DOHH2 (cell line): ENCODE data around the gene CMTR2.

Experiments
- EZH2phosphoT487 ChIP-seq: fragments of 200-600 bp; sonication (generic); IDR thresholded peaks from 2 replicates; pipeline ENCODE4 v1.6.1; 2017; ENCODE audit warnings: borderline replicate concordance, mild to moderate bottlenecking, antibody characterized with exemption, low read length, moderate library complexity, mixed read lengths
- TF ChIP-seq, protein P1 (sequence below): fragments of 200-600 bp; sonication (generic); IDR thresholded peaks from one replicate; pipeline ENCODE4 v1.5.1; 2014; ENCODE audit warnings: antibody characterized with exemption, mild to moderate bottlenecking, low read depth, low read length; ENCODE audit not compliant: poor library complexity, severe bottlenecking

- TF ChIP-seq, protein P1, sequence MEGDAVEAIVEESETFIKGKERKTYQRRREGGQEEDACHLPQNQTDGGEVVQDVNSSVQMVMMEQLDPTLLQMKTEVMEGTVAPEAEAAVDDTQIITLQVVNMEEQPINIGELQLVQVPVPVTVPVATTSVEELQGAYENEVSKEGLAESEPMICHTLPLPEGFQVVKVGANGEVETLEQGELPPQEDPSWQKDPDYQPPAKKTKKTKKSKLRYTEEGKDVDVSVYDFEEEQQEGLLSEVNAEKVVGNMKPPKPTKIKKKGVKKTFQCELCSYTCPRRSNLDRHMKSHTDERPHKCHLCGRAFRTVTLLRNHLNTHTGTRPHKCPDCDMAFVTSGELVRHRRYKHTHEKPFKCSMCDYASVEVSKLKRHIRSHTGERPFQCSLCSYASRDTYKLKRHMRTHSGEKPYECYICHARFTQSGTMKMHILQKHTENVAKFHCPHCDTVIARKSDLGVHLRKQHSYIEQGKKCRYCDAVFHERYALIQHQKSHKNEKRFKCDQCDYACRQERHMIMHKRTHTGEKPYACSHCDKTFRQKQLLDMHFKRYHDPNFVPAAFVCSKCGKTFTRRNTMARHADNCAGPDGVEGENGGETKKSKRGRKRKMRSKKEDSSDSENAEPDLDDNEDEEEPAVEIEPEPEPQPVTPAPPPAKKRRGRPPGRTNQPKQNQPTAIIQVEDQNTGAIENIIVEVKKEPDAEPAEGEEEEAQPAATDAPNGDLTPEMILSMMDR, result no peak
- TF ChIP-seq EZH2phosphoT487, result no peak
Measured at GRCh38 chr16:71264299-71264698, 24.9 kb downstream of the CMTR2 start.
